Right atrium auricular region (tissue), 2 donors: ENCODE measurements around the gene BRCA1. TPM values are rescaled to one million over a fixed set of nuclear protein-coding genes. Genes with fewer than 3 reads are reported as not detected.

Experiments
- DNase-seq: peaks from one replicate; pipeline ENCODE4 v3.0.0-alpha.2; 2019; ENCODE audit warnings: low spot score
- H3K27ac ChIP-seq, 2 donors: fragments of 200-600 bp; sonication (generic); 1 replicate in 1 of 2; 2 replicates in 1 of 2; pipeline ENCODE4 v1.5.1; 2016 to 2019
- H3K27me3 ChIP-seq, 2 donors: fragments of 200-600 bp; sonication (generic); one replicate each; pipeline versions ENCODE4 v1.5.1 to v1.6.0; 2017 to 2019
- H3K36me3 ChIP-seq: fragments of 200-600 bp; sonication (generic); one replicate; pipeline ENCODE4 v1.5.1; 2016
- H3K4me1 ChIP-seq, 2 donors: fragments of 200-600 bp; sonication (generic); one replicate each; pipeline versions ENCODE4 v1.5.1 to v1.6.0; 2017 to 2019
- H3K4me3 ChIP-seq, 2 donors: fragments of 200-600 bp; sonication (generic); 1 replicate in 1 of 2; 2 replicates in 1 of 2; pipeline ENCODE4 v1.5.1; 2017 to 2019; ENCODE audit warnings: mild to moderate bottlenecking in 1 of 2, moderate library complexity in 1 of 2
- H3K9me3 ChIP-seq, 2 donors: fragments of 200-600 bp; sonication (generic); one replicate each; pipeline ENCODE4 v1.5.1; 2019
- total RNA-seq, 2 donors: library from RNA; depleted of rRNA; stranded (reverse); fragments of >200 nt; gene quantifications; one replicate each; pipeline ENCODE4 v1.1.0, GENCODE V29; 2016
- TF ChIP-seq, protein P1 (sequence below), 2 donors: fragments of 200-600 bp; sonication (generic); IDR thresholded peaks; one replicate each; pipeline ENCODE4 v1.5.1; 2019; ENCODE audit warnings: antibody characterized with exemption in 2 of 2

The BRCA1 gene
- total RNA-seq, 2 donors from 2014 or later = 5.4 to 8.4 TPM

DNA sequence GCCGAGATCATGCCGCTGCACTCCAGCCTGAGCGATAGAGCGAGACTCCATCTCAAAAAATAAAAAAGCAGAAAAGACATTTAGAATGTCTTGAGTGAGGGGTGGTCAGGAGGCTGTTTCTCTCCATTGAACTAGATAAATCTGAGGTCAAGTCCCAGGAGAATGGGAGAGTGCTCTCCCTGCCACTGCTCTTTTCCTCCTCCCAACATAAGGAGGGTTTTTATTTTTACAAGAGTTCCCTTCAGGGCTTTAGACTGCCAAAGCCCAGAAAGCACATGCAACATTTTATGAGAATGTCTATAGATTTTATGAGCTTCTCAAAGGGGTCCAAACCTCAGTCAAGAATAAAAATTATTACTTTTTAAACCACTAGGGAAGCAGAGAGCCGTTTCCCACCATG is 98.6 kb downstream of the BRCA1 start:
- H3K27me3 ChIP-seq = no peaks in the 10 kb centered on the region
- no peaks in the 10 kb centered on the region for H3K9me3 ChIP-seq
- H3K36me3 ChIP-seq = no peaks in the 10 kb centered on the region
- DNase-seq = no peak
- peaks cover 0 to 19% of the 10 kb centered on the region in 2 donors for H3K4me1 ChIP-seq
- no peak overlapping the region for H3K27ac ChIP-seq
- H3K4me3 ChIP-seq = no peak overlapping the region
- TF ChIP-seq, protein P1, sequence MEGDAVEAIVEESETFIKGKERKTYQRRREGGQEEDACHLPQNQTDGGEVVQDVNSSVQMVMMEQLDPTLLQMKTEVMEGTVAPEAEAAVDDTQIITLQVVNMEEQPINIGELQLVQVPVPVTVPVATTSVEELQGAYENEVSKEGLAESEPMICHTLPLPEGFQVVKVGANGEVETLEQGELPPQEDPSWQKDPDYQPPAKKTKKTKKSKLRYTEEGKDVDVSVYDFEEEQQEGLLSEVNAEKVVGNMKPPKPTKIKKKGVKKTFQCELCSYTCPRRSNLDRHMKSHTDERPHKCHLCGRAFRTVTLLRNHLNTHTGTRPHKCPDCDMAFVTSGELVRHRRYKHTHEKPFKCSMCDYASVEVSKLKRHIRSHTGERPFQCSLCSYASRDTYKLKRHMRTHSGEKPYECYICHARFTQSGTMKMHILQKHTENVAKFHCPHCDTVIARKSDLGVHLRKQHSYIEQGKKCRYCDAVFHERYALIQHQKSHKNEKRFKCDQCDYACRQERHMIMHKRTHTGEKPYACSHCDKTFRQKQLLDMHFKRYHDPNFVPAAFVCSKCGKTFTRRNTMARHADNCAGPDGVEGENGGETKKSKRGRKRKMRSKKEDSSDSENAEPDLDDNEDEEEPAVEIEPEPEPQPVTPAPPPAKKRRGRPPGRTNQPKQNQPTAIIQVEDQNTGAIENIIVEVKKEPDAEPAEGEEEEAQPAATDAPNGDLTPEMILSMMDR (IDR thresholded peaks at IDR 0.05) = no peak

DNA sequence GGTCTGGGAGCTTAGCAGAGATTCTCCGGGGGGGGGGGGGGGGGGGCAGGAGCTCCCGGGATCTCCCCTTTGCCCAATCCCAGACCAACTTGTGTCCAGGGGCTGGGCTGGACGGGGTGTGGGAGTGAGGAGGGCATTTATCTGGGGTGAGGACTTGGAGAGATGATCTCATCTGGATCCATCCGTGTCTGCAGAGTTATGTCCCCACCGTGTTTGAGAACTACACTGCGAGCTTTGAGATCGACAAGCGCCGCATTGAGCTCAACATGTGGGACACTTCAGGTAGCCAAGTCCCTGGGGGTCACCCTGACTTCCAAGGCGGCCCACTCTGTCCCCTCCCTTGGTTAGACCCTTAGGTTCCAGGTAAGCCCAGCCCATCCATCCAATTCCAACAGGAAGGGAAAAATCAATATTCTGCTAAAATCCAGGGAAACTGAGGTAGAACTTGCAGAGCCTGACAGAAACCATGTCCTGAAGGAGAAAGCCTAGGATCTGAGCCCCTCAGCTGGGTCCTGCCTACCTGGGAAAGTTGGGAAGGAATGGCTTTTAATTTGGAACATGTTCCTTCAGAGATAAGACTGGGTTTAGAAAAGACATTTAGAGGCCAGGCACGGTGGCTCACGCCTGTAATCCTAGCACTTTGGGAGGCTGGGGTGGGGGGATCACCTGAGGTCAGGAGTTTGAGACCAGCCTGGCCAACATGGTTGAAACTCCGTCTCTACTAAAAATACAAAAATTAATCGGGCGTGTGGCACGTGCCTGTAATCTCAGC is 99.2 kb downstream of the BRCA1 start:
- TF ChIP-seq, protein P1 (IDR thresholded peaks at IDR 0.05) = no peak
- Histone ChIP-seq H3K9me3 (no peaks in the 10 kb centered on the region), H3K27me3 (no peaks in the 10 kb centered on the region), H3K27ac (peak overlapping the region in 1 of 2 donors; percentile 31), H3K4me1 (peaks cover 0 to 20% of the 10 kb centered on the region in 2 donors), H3K36me3 (no peaks in the 10 kb centered on the region), H3K4me3 (peak overlapping the region in 1 of 2 donors; percentile 65)
- no peak for DNase-seq

DNA sequence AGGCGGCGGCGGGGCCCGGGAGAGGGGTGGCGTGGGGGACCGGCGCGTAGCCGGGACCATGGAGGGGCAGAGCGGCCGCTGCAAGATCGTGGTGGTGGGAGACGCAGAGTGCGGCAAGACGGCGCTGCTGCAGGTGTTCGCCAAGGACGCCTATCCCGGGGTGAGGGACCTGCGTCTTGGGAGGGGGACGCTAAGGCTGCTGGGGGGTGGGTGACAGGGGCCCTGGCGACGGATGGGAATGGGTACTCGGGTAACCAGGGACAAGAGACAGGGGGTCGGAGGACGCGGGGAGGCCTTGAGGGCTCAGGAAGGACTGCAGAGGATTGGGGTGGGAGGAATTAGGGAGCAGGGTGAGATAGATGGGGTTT is 99.9 kb downstream of the BRCA1 start:
- H3K27me3 ChIP-seq = no peaks in the 10 kb centered on the region
- peaks cover 0 to 27% of the 10 kb centered on the region in 2 donors for H3K4me1 ChIP-seq
- peak overlapping the region; percentile 31 to 45 for H3K27ac ChIP-seq
- peak overlapping the region; percentile 43 to 65 for H3K4me3 ChIP-seq
- no peaks in the 10 kb centered on the region for H3K36me3 ChIP-seq
- no peak for DNase-seq
- H3K9me3 ChIP-seq = no peaks in the 10 kb centered on the region
- TF ChIP-seq, protein P1 (IDR thresholded peaks at IDR 0.05) = no peak

DNA sequence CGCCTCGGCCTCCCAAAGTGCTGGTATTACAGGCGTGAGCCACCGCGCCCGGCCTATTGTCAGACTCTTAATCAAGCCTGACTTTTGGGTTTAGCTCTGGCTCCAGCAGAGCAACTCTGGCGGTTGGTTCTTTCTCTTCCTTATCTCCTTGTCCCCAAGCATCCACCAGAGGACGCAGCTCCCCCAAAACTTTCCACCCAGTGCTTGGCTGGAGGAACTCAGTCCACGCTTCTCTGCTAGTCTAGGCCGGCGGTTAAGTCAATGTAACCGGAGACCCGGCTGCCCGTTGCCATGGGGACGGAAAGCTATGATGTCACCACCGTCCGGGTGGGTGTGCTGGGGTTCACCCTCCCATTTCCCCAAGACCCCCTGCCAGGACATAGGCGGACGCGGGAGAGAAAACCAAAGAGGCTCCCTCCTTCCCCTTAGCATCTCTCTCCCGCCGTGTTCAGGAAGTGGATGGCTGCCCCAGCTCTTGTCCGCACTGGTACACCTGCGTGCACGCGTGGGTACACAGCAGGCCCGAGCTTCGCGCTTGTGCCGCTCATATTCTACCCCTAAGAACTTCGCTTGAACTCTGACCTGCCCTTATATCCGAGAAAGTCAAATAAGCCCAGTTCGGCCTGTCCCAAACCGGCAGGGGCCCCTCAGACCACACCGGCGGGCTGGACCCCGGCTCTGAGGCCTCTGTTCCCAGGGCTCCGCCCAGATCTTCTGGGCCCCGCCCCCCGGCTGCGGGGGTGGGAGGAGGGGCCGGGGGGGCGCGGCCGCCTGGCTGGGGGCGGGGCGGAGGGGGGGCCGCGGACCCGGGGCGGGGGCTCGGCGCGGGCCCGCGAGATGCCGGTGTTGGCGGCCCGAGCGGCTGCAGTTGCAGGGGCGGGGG is 100.5 kb downstream of the BRCA1 start, which contains the start of gene RND2:
TSS of gene RND2 (plus strand) at position 825 of the 883 bp plus-strand sequence. CDS start 117 bp downstream, outside the sequence.
- peak within 1 kb of the TSS; percentile 43 to 65 for H3K4me3 ChIP-seq
- H3K27ac ChIP-seq = peak within 1 kb of the TSS; percentile 72 to 73
- H3K4me1 ChIP-seq = peaks cover 0 to 33% of the 10 kb centered on the region in 2 donors
- H3K27me3 ChIP-seq = no peaks in the 10 kb centered on the region
- peak; percentile 93 for DNase-seq
- TF ChIP-seq, protein P1 (IDR thresholded peaks at IDR 0.05) = peak; percentile 62 to 81
- no peaks in the 10 kb centered on the region for H3K9me3 ChIP-seq
- H3K36me3 ChIP-seq = no peaks in the 10 kb centered on the region

DNA sequence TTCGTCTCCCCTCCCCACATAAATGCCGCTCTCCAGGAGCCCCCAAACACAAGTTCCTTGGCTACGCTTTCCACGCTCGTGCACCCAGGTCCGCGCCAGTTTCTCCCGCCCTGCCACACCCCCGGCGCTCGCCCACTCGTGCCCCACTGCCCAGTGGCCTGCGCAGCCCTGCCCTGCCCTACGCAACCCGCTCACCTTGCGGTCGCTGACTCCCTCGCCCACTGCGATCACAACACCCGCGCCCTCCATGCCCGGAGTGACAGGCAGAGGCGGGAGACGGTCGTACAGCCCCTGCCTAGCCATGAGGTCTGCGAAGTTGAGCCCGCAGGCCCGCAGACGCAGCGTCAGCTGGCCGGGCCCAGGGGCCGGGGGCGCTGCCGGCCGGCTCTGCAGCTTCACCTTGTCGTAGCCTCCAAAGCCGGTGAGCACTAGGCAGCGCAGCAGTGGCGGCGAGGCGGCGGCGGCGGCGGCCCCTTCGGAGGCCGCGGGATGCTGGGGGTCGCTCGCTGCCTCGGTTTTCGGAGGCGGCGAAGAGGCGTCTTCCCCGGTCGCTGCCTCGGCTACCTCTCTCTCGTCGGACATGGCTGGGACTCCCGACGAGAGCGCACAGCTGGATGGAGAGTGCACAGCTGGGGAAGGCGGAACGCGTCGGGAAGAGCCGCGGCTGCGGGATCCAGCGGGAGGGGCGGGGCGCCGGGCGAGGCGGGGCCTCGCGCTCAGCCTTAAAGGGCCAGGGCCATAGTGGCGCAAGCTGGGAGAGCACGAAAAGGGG is 103.2 kb downstream of the BRCA1 start, which contains the start of gene VAT1:
TSS of gene VAT1 (minus strand) at position 645 of the 772 bp plus-strand sequence. CDS start at position 582, 63 bp downstream.
- TF ChIP-seq, protein P1 (IDR thresholded peaks at IDR 0.05) = no peak
- Histone ChIP-seq H3K27me3 (no peaks in the 10 kb centered on the region), H3K27ac (peak within 1 kb of the TSS; percentile 91 to 96), H3K36me3 (peaks cover 6% of the 10 kb centered on the region), H3K4me1 (peaks cover 0 to 53% of the 10 kb centered on the region in 2 donors), H3K4me3 (peak within 1 kb of the TSS; percentile 84 to 99), H3K9me3 (no peaks in the 10 kb centered on the region)
- DNase-seq = no peak
